ENCODE results near the gene MDH2.
"Not testable (repeated sequence)": the region's sequence is repeated elsewhere in the genome, so short reads cannot be mapped to it uniquely, and the experiment has no call there.

Gene MDH2, protein sequence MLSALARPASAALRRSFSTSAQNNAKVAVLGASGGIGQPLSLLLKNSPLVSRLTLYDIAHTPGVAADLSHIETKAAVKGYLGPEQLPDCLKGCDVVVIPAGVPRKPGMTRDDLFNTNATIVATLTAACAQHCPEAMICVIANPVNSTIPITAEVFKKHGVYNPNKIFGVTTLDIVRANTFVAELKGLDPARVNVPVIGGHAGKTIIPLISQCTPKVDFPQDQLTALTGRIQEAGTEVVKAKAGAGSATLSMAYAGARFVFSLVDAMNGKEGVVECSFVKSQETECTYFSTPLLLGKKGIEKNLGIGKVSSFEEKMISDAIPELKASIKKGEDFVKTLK

DNA sequence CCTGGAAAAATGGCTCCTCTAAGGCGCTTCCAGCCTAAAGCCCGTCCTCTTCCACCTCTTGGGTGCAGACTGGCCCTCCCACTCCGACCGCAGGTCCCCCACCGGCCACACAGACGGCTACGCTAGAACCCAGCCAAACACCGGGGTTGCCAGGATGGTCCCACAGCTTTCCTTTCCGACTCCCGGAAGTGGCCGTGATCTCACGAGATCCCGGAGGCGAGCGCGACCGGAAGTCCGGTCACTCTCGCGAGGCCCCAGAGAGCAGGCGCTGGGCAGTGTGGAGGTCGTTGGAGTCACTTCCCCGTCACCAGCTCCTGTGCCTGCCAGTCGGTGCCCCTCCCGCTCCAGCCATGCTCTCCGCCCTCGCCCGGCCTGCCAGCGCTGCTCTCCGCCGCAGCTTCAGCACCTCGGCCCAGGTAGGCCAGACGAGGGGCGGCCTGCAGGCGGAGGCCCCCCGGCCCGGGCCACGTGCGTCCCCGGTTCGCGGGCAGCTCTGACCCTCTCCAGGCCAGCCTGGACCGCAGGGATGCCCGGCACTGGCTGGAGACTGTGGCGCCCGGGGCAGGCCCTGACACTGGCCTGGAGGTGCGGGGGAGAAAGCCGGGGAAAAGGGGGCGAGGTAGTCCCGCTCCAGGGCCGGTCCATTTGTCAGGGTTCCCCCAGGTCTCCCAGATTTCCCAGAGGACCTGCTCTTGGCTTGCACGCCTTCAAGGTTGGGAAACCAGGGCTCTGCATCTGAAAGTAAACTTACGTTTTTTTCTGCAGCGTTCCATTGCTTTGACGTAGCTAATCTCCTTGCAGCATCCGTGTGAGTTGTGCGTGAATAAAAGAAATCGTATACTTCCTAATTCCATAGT, at the start of gene MDH2, which contains the start of gene STYXL1:
MDH2 (plus strand) TSS at position 296 of the 857 bp plus-strand sequence; CDS start at position 351, 55 bp downstream.
STYXL1 (minus strand) TSS at position 190 of the 857 bp plus-strand sequence. CDS start 17,477 bp downstream, outside the sequence.
- peak; percentile 57 for FAIRE-seq

DNA sequence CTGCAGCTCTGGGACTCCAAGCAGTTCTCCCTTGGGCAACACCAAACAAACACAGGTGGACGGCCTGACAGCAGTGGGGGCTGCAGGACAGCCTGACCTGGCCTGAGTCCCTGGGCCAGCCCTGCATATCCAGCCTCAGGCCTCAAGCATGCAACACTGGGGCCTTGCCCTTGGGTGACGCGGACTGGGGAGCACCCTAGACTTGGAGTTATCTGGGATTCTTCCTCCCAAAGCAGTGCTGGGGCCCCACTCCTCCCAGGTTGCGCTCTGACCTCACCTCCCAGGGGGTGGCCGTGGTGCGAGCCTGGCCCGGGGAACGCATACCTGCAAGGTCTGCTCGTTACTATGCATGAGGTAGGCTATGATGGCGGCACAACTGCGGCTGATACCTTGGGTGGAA, 47.3 kb upstream of the MDH2 start:
- FAIRE-seq: no peak

DNA sequence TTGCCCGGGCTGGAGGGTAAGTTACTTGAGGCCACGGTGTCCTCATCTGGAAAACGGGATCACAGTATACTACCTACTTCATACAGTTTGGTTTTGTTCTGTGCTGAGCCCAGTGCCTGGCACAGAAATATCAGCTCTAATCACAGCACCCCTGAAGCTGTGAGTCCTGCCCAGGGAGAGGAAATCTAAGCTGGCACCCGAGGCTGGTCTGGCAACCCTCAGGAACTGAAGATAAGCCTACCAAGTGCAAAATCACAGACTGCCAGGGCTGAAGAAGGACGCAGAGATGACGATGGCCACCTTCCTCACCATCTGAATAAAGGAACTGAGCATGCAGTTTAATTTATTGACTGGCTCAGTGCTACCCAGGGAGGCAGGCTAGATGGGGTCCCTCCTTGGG, 45.8 kb upstream of the MDH2 start:
- FAIRE-seq: no peak

DNA sequence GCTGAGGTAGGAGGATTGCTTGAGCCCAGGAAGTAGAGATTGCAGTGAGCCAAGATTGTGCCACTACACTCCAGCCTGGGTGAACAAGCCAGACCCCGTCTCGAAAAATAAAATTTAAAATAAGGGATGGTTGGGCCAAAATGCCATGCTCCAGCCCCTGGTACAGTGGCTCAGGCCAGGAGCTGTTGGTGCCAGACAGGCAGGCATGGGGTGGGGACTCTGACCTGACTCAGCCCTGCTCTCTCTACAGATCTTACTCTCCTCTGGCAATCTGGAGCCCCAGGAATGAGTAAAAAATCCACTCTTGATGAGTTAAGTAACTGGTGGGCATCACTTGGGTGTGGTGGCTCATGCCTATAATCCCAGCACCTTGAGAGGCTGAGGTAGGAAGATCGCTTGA, 45.1 kb upstream of the MDH2 start:
- no peak for FAIRE-seq

DNA sequence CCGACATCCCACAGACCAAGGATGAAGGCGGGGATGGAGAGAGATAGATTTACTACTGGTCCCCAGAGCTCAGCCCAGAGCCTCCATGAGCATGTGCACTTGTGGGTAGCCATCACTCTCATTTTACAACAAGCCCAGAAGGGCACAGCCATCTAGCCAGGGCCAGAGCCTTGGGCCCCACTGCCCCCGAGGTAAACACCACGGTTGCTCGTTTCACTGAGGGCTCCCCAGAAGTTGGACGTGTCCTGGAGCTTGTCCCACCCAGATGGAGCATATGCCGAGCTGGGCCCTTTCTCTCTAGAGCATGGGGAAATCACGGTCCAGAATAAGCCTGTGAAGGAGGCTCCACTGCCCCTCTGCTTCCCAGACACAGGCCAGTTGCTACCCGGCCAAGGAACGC, 44.6 kb upstream of the MDH2 start:
- no peak for FAIRE-seq

DNA sequence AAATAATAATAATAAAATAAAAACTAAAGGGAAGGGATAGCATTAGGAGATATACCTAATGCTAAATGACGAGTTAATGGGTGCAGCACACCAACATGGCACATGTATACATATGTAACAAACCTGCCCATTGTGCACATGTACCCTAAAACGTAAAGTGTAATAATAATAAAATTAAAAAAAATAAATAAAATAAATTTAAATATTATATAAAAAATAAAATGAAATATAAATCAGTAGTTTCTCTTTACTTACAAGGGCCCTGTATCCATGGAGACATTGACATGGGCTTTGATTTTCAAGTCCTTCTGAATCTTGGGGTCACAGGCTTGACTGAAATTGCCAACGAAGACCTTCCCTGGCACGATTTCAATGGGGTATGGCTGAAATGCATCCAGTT, 42.9 kb upstream of the MDH2 start:
- FAIRE-seq: not testable (repeated sequence)

DNA sequence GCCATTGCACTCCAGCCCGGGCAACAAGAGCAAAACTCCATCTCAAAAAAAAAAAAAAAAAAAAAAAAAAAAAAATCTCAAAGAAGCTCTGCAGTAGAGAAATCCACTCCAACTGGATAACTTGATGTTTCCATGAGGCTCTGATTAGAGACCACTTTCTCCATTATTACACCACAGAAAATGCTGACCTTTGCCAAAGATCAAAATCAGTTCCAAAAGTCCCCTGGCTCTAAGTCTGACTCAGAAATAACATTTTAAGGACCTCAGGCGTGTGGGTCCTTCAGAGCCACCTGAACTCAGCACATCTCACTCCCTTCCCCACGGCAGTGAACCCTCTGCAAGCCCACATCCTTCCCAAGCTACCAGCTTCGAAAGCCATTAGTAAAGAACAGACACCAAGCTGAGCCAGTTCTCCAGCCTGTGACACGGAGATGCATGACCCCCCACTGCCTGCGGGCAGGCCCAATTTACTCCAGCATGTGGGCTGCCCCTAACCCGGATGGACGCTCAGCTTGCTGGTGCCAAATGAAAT, 39.7 kb upstream of the MDH2 start:
- FAIRE-seq: no peak

DNA sequence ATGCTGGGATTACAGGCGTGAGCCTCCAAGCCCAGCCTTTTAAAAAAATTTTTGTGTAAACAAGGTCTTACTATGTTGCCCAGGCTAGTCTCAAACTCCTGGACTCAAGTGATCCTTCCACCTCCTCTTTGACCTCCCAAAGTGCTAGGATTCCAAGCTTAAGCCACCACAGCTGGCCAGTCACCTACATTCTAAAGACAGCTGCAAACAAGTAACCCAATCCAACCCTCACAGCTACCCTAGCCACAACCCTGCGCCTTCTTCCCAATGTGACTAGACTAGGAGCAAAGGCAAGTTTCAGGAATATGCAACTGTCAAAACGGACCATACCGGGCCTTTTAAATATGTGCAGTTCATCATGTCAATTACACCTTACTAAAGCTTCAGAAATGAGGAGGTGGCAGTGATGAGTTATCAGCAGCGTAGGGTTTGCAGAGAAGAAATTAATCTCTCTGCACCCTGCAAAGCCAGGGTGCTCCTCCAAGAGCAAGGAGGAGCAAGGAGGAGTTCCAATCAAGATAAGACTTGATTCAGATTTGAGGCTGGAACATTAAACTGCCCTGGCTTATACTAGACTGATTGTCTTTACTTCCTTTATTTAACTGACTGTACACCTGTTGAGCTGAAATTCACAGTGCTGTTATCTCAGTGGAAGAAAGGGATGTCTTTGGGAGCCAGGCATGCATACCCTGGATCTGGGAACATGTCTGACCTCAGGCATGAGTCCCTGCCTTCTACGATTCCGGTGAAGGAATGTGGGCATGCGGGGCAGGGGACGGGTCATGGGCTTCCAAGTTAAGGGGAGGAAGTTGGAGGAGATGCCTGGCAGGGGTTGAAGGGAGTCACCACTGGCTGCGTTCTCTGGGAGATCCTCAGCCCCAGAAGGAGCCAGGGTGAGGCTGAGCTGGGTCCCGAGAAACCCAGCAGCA, 38.0 kb upstream of the MDH2 start:
- no peak for FAIRE-seq

DNA sequence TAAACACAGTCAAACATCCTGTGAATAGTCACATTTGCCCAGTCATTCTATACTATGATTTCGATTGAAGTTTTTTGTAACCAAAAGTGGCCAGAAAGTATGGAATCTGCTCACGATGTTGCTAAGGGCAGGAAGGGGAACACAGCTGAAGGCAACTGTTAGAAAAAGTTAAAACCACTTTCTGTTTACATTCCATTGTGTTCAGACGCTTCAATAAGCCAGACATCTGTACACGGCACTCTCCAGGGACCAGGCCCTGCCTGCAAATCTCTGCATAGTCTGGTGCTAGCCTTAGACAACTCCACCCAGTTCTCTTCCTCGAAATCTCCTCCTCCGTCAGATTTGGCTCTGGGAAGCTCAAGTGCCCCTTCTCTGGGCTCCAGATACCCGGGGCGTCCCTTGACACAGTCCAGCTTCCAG, 36.5 kb upstream of the MDH2 start:
- no peak for FAIRE-seq

DNA sequence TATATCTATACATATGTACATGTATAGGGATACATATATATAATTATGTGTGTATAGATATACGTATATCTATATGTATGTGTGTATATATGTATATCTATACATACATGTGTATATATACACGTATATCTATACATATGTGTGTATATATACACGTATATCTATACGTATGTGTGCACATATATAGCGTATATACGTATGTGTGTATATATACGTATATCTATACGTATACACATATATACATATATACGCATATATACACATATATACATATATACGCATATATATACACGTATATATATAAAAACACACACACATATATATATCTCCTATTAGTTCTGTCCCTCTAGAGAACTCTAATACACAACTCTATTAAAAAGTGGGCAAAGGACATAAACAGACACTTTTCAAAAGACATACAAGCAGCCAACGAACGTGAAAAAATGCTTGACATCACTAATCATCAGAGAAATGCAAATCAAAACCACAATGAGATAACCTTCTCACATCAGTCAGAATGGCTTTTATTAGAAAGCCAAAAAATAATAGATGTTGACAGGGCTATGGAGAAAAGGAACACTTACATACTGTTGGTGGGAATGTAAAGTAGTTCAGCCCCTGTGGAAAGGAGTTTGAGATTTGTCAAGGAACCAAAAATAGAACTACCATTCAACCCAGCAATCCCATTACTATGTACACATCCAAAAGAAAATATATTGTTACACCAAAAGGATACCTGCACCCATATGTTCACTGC, 31.5 kb upstream of the MDH2 start:
- peak; percentile 13 for FAIRE-seq

DNA sequence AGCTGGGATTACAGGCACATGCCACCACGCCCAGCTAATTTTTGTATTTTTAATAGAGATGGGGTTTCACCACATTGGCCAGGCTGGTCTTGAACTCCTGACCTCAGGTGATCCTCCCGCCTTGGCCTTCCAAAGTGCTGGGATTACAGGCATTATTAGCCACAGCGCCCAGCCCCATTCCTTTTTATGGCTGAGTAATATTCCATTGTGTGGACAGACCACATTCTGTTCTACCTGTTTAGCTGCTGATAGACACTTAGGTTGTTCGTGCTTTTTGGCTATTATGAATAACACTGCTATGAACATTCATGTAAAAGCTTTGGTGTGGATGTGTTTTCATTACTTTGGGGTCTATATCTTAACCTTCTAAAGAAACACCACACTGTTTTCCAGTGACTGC, 29.4 kb upstream of the MDH2 start:
- not testable (repeated sequence) for FAIRE-seq

DNA sequence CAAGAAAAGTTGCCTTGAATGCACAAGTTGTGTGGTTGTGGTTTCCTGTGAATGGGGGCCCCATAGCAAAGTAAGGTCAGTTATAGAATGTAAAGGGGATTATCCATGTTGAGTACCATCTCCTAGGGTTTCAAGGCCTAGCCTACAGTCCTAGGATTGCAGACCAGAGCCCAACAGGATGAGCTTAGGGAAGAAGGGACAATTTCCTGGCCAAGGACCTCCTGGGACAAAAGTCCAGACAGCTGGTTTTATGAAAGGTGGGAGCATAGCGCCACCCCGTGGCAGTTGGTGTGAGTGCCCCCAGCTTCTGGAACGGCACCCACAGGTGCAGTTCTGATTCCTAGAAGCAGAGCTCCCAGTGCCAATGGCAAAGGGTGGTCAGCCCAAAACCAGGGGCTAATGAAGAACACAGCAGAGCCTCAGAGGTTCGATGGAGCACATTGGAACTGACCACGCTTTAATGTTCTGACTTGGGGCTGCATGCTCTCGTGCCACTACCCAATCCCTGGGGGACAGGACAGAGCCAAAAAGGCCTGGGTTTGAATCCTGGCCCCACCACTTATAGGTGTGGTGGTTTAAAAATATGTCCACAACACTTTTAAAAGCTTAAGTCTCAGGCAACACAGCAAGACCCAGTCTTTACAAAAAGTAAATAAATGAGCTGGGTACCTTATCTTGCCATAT, 27.7 kb upstream of the MDH2 start:
- FAIRE-seq: no peak

DNA sequence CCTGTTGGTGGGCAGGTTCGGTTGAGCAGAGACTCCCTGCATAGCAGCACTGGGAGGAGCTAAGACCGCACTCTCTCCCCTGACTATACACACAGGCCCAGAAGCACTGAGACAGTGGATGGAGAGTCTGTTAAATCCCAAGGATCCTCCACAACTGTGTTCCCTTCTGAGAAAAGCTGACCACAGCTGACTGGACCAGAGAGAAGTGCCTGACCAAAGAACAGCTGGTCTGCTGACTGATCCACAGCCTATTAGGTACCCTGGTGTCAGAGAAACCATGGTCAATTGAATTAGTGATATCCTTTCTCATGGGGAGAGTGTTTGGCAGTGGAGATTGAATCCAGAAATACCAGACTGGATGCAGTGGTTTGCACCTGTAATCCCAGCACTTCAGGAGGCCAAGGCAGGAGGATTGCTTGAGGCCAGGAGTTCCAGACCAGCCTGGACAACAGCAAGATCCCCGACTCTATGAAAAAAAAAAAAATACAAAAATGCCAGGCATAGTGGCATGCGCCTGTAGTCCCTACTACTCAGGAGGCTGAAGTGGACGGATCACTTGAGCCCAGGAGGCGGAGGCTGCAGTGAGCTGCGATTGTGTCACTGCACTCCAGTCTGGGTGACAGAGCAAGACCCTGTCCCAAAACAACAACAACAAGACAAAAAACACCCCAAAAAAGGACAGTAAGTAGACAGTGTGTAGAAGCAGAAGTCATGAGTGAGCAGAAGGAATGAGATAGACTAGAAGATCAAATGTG, 25.7 kb upstream of the MDH2 start:
- no peak for FAIRE-seq

DNA sequence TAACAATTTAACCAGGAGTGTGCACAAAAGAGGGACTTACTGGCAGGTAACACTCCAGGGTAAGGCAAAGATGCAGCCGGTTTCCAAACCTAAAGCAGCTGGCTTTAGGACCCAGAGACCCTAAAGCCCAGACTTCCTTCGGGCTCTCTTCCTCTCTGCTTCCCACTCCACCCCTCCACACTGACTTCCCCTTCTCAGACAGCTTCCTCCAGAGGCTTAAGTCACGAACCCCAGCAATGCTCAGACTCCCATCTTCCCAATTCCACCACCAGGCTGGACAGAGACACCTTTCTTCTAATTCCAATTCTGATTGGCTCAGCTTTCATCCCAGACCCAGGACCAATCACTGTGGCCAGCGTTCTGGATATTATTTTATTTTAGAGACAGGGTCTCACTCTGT, 24.9 kb upstream of the MDH2 start:
- FAIRE-seq: no peak

DNA sequence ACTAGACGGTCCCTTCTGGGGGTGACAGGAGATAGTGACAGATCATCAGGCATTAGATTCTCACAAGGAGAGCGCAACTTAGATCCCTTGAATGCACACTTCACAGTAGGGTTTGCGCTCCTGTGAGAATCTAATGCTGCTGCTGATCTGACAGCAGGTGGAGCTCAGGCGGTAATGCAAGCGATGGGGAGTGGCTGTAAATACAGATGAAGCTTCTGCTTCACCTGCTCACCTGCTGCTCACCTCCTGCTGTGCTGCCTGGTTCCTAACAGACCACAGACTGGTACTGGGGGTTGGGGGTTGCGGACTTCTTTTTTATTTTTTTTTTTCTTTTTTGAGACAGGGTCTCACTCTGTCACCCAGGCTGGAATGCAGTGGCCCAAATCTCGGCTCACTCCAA, 18.2 kb upstream of the MDH2 start:
- not testable (repeated sequence) for FAIRE-seq

DNA sequence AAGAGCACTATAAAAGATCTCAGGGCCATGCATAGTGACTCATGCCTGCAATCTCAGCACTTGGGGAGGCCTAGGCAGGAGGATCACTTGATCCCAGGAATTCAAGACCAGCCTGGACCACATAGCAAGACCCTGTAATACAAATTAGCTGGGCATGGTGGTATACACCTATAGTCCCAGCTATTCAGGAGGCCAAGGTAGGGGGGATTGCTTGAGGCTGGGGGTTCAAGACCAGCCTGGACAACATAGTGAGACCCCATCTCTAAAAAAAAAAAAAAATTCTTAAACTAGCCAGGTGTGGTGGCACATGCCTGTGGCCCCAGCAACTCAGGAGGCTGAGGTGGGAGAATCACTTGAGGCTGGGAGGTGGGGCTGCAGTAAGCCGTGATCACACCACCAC, 15.9 kb upstream of the MDH2 start:
- no peak for FAIRE-seq

DNA sequence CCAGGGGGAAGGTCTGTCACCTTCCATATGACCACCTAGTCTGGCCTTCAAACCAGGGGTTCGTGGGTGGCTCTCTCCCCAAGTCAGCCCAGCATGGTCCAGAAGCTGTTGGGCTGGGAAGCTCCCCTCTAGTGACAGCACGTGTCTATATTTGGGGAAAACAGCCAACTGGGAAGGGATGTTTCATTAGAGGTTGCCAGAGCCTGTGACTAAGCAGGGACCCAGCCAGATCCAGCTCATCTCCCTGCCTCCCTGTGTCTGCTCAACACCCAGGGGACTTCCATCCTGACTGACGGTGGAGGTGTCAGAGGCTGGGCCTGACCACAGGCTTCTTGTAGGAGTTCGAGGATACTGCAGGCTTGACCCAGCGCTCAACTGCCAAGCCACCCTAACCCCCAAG, 10.6 kb upstream of the MDH2 start:
- no peak for FAIRE-seq

DNA sequence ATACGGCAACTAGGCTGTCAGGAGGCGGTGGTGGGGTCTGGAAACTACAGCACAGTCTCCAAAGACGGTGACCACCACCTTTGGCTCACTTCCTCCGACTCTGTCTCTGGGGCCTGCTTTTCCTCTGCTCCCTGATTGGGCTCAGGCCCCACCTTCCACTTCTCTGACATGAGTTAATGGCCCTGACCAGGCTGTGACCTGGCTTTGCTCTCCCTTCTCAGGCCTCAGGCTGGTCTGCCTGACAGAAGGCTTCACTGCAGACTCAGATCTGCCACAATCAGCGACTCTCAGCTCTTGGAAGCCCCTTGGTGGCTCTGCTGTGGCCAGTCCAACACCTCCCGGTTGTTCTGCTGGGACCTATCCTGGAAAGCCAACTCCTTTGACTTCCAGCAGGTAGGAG, 7.8 kb upstream of the MDH2 start:
- no peak for FAIRE-seq

DNA sequence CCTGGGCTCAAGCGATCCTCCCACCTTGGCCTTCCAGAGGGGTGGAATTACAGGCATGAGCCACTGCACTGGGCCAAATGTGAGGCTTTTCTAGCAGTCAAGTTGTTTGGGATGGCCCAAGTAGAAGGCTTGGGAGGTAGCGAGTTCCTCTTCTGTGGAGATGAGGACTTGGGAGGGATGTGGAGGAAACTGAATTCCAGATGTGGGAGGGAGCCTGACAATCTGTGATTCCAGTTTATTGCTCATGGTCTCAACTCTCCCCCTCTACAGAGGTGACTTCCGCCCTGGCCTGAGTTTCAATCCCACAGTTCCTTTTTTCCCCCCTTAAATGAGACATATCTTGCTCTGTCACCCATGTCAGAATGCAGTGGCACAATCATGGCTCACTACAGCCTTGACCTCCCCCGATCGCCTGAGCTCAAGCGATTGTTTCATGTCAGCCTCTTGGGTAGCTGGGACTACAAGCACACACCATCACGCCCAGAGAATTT, 3.5 kb upstream of the MDH2 start:
- FAIRE-seq: no peak

DNA sequence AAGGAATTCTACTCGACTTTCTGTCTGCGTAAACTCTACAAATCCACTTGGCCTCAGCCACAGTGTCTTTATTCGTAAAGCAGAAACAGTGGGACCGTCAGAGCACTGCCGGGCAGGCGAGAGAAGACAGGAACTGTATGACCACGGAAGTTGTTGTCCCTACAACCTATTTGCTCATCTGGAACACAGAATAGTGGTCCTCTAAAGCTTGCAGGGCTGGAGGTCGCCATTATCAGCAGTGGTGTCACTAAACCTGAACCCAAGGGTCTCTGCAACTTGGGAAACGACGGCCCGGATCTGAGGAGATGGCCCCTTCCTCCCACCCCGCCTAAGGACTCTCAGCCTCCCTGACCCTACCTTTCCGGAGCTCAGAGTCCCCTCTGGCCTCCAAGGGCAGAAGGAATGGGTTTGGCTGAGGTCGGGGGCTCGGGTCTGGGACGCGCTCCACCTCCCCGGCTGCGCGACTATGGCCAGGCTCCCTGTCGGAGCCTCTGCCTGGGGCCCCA, 548 bp upstream of the MDH2 start:
- FAIRE-seq: no peak
